HepG2 (cell line): ENCODE results near the gene TOB2. TPM values are rescaled to one million over a fixed set of nuclear protein-coding genes. Genes with fewer than 3 reads are reported as not detected.

Source experiments
- ARNT2 ChIP-seq: sonication (generic); formaldehyde crosslinking; IDR thresholded peaks from 2 replicates; pipeline ENCODE4 v1.8.0; 2022; ENCODE audit warnings: mild to moderate bottlenecking, low read depth, missing genetic modification reagents, moderate library complexity
- GATA4 ChIP-seq: sonication (generic); IDR thresholded peaks from 2 replicates; pipeline ENCODE4 v1.6.1; 2016; ENCODE audit warnings: antibody characterized with exemption, low read depth, borderline replicate concordance
- HCFC1 ChIP-seq: fragments of 150-350 bp; IDR thresholded peaks from 2 replicates; pipeline ENCODE4 v1.6.1; 2014; ENCODE audit warnings: low read depth, low read length
- KLF16 ChIP-seq, 2 experiments: sonication (generic) in 1 of 2; formaldehyde crosslinking in 1 of 2; IDR thresholded peaks; 2 replicates each; pipeline versions ENCODE4 v1.6.1 to v1.8.0; 2016 to 2023; ENCODE audit warnings: missing genetic modification reagents in 2 of 2, missing compliant biosample characterization in 1 of 2
- PAXIP1 ChIP-seq: sonication (generic); formaldehyde crosslinking; conservative IDR thresholded peaks from 2 replicates; pipeline ENCODE4 v1.4.0; 2020; ENCODE audit warnings: mild to moderate bottlenecking, missing genetic modification reagents, moderate library complexity
- PHF8 ChIP-seq: sonication (generic); formaldehyde crosslinking; IDR thresholded peaks from 2 replicates; pipeline ENCODE4 v1.5.0; 2020; ENCODE audit warnings: missing genetic modification reagents
- RARA ChIP-seq: IDR thresholded peaks from 2 replicates; pipeline ENCODE4 v1.6.1; 2016; ENCODE audit warnings: missing genetic modification reagents, missing compliant biosample characterization
- SAP130 ChIP-seq: IDR thresholded peaks from 2 replicates; pipeline ENCODE4 v1.6.1; 2016; ENCODE audit warnings: low read depth
- SP4 ChIP-seq: sonication (generic); formaldehyde crosslinking; IDR thresholded peaks from 2 replicates; pipeline ENCODE4 v1.8.1; 2023; ENCODE audit warnings: mild to moderate bottlenecking, missing genetic modification reagents
- TAF1 ChIP-seq: sonication (generic); formaldehyde crosslinking; IDR thresholded peaks from 2 replicates; pipeline ENCODE4 v1.4.0; 2020; ENCODE audit warnings: missing genetic modification reagents
- ZBTB7A ChIP-seq: sonication (generic); formaldehyde crosslinking; IDR thresholded peaks from 2 replicates; pipeline ENCODE4 v1.8.0; 2022; ENCODE audit warnings: mild to moderate bottlenecking, missing genetic modification reagents
- ZFP91 ChIP-seq: sonication (generic); formaldehyde crosslinking; IDR thresholded peaks from 2 replicates; pipeline ENCODE4 v1.9.0; 2022; ENCODE audit warnings: missing genetic modification reagents, mild to moderate bottlenecking, borderline replicate concordance
- ZNF574 ChIP-seq: sonication (generic); formaldehyde crosslinking; IDR thresholded peaks from 2 replicates; pipeline ENCODE4 v1.4.0; 2020; ENCODE audit warnings: missing genetic modification reagents
- ZSCAN29 ChIP-seq: sonication (generic); formaldehyde crosslinking; conservative IDR thresholded peaks from 2 replicates; pipeline ENCODE4 v1.4.0; 2020; ENCODE audit warnings: mild to moderate bottlenecking, missing genetic modification reagents
- polyA plus RNA-seq, 8 experiments: library from polyadenylated mRNA; depleted of rRNA in 3 of 8; stranded (reverse) in 7 of 8; unstranded in 1 of 8; fragments of >200 nt; fragmentation: Illumina TruSeq in 4 of 8; extraction: Trizol in 4 of 8; gene quantifications; 2 replicates each; pipeline versions ENCODE4 v1.2.1 to v1.2.3, GENCODE V29; 2011 to 2016; ENCODE audit warnings: low read depth in 4 of 8, missing spikeins in 1 of 8, mixed read lengths in 1 of 8; ENCODE audit not compliant: insufficient read depth in 1 of 8
- total RNA-seq, 5 experiments: library from RNA; depleted of rRNA; stranded (reverse); fragments of >200 nt; fragmentation: Illumina TruSeq; extraction: Trizol; gene quantifications; 2 replicates each; pipeline ENCODE4 v1.2.3, GENCODE V29; 2016; ENCODE audit warnings: low read depth in 1 of 5

The TOB2 gene
- total and polyA plus RNA-seq, 2 of the 13 experiments (the other 11 are each of a cell fraction or from before 2014, with no cell fraction given) = 12.2 to 13.7 TPM

GRCh38 chr22:41444360-41445128, 2.1 kb downstream of the TOB2 start (continued):
- TF ChIP-seq ZNF574 (peak; percentile 65; the same call in 1 of the 2 replicates), SAP130 (CRISPR knock-in tag) (peak; percentile 67; the same call in 1 of the 2 replicates), RARA (peak; percentile 9; the same call in 1 of the 2 replicates), TAF1 (CRISPR knock-in tag) (peak; percentile 51), ARNT2 (CRISPR knock-in tag) (peak; percentile 12; the same call in 1 of the 2 replicates), SP4 (peak; percentile 67; the same call in 1 of the 2 replicates), PAXIP1 (peak; percentile 34; the same call in 1 of the 2 replicates), ZSCAN29 (CRISPR knock-in tag) (no peak; the same call in 1 of the 2 replicates), GATA4 (0 out of 2 replicates have a peak, but pooled peaks have one; percentile 34), HCFC1 (peak; percentile 91), KLF16 (CRISPR knock-in tag; IDR thresholded peaks at IDR 0.05) (peak in 1 of 2 experiments; percentile 64; a peak in 1 of 4 replicates), ZFP91 (CRISPR knock-in tag) (peak; percentile 51; the same call in 1 of the 2 replicates), PHF8 (CRISPR knock-in tag) (peak; percentile 65), ZBTB7A (CRISPR knock-in tag) (peak; percentile 90)
